Activated CD4-positive, alpha-beta T cell treated with anti-CD3 and anti-CD28 coated beads, Interleukin-2, Interleukin-4, amounts not matched to agents 100 ng/mL and 50 ng/mL, durations not matched to agents 16 hours and 8 hours (primary cell): ENCODE results near the gene DAB1.

Experiments used
- DNase-seq: peaks from one replicate; pipeline ENCODE4 v3.0.0-alpha.2; 2020; ENCODE audit warnings: low spot score

The DAB1 gene

DNA sequence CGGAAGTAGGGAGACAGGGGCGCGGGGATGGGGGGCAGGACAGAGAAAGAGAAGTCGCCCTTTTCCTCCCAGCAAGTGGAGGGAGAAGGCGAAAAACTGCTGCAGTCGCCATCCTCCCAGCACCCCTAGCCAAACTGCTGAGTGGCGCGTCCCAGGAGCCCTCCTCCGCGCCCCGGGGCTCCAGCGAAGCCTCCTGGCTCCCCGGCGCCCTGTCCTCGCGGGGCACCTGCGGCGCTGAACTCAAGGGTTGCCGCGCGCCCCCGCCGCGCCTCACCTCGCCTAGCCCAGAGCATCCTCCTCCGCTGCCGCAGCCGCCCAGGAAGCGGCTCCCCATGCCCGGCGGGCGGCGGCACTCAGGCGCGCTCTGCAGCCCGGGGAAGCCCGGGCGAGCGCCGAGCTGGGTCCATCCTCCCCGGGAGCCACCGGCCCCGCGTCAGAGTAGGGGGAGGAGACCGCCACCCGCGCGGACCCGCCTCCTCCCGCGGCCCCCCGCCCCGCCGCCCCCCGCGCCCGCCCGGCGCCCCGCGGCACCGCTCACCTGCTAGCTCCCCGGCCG is at the start of gene DAB1:
DAB1 (minus strand) TSS at position 405 of the 556 bp plus-strand sequence. CDS start 133,030 bp downstream, outside the sequence.
- peak; percentile 2 for DNase-seq

- no peak for DNase-seq
Observed at GRCh38 chr1:57473448-57473847, 49.6 kb upstream of the DAB1 start.

DNA sequence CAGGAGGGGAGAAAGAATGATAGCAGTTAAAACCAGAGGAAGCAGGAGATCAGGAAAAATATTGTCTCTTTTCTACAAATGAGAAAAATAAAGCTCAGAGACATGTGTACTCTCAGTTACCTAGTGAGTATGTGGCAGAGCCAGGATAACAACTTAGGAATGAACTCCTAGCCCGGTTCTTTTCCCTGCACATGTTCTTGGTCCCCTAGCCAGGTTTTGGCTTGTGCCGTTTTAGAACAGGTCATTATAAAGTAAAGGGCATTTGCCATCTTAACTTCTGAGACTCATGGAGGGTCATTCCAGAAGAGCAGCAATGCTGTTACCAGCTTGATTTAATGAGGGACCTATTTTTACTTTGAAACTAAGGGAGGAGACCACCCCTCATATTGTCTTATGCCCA is 48.1 kb upstream of the DAB1 start:
- no peak for DNase-seq

GRCh38 chr1:57470036-57470435 is 46.2 kb upstream of the DAB1 start:
- no peak for DNase-seq

DNA sequence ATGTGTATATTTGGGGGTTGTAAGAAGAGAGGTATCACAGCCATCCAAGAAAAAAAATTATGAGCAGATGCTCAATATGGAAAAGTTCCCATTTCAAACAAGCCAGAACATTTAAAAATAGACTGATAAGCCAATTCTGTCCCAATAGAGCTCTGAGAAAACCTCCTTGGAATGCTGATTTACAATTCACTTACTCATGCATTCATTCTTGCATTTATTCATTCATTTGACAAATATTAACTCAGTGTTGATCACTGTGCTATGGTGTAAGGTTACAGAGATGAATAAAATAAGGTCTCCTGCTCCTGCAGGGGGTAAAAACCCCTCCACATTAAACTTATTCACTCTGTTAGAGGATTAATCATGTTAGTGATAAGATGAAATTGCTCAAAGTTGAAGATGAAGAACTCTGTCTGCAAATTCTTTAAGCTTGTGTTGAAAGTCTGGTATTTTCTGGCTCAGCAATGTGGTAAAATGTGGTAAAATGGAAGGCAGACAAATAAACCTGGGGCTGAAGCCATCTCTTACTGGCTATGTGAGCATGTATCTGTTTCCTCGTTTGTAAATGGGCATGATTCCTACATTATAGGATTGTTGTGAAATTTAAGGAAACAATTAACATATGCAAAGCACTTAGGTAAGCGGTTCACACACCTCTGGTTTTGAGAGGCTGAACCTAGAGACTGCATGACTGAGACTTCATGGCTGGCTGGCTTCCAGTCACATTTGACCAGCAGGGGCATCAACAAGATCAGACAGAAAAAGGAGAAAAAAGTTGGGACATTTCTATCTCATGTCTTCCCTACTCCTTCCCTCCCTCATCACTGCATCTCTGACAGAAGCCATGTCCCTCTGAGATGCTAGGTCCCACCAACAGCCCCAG is 45.0 kb upstream of the DAB1 start:
- DNase-seq = no peak

GRCh38 chr1:57467830-57468229 is 44.0 kb upstream of the DAB1 start:
- no peak for DNase-seq

DNA sequence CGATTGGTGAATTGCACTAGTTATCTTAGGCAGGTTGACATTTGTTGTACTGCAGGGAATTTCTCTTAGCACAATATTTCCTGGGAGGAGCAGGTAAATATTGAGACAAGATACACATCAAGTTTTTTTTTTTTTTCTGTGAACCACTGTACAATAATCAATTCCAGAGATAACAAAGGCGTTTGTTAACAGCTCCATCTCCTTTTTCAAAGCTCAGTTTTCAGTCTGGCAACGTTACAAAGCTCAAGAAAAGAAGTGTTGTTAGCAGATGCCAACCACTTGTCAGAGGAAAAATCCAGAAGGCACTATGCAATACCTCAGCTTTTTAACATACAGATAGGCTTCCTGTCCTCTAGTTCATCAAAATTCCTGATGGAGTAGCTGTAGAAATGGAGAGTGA is 40.9 kb upstream of the DAB1 start:
- no peak for DNase-seq

- DNase-seq = no peak
Observed at GRCh38 chr1:57463343-57463742, 39.5 kb upstream of the DAB1 start.

DNA sequence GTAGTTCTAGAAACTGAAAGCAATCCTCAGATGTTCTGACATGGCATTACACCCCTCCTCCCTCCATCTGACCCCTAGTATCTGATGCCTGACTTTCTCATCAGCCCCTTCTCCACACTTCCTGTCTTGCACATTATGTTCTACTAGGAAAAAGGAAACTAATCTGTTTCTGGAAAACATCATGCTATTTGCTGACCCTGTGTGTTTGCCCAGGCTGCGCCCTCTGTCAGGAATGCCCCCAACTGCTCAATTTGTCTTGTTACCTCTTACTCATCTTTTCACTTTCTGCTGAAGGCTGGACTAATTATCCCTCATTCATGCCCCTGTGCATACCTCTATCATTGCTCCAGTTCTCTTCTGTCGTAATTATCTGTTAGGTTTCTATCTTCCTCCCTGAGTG is 37.5 kb upstream of the DAB1 start:
- DNase-seq = no peak

GRCh38 chr1:57451516-57451915 is 27.7 kb upstream of the DAB1 start:
- no peak for DNase-seq

- DNase-seq = no peak
Observed at GRCh38 chr1:57450981-57451380, 27.1 kb upstream of the DAB1 start.

- no peak for DNase-seq
Observed at GRCh38 chr1:57447551-57447950, 23.7 kb upstream of the DAB1 start.

GRCh38 chr1:57443004-57443403 is 19.1 kb upstream of the DAB1 start:
- no peak for DNase-seq

GRCh38 chr1:57440096-57440495 is 16.2 kb upstream of the DAB1 start:
- no peak for DNase-seq

- no peak for DNase-seq
Observed at GRCh38 chr1:57431400-57431799, 7.5 kb upstream of the DAB1 start.

DNA sequence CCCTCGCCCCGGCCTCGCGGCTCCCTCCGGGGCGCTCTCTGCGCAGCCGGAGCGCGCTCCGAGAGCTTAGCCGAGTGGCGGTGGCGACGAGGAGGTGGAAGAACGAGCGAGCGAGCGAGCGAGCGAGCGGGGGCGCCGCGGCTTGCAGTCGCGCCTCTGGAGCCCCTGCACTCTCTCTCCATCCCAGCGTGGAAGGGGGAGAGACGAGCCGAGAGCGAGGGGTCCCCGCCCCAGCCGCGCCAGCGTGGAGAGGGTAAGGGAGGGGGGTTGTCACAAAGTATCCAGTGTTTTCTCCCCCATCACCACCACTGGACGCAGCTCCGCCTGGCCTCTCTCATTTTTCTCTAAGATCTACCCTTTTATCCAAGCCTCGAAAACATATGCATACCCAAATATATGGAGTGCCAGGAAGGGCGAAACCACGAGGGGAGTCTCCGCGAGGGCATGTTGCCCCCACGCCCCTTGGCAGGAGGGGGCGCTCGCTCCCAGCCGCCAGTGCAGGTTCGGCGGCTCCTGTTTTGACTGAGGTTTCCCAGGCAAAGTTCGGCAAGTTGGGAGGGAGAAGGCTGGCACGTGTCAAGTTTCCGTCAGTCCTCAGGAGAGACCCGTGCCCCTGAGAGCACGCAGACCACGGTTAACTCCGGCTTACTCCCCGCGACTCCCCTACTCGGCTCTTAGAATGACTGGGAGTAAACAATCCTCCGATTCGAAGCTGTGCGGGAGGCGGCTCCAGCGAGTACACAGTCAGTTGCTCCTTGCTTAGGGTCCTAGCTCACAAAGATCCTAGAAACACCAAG is 569 bp upstream of the DAB1 start:
- peak; percentile 3 for DNase-seq

GRCh38 chr1:57423135-57423655 is 665 bp downstream of the DAB1 start:
- DNase-seq = no peak

- no peak for DNase-seq
Observed at GRCh38 chr1:57422271-57423134, 1.4 kb downstream of the DAB1 start.

GRCh38 chr1:57421806-57422205 is 2.1 kb downstream of the DAB1 start:
- DNase-seq = no peak

DNA sequence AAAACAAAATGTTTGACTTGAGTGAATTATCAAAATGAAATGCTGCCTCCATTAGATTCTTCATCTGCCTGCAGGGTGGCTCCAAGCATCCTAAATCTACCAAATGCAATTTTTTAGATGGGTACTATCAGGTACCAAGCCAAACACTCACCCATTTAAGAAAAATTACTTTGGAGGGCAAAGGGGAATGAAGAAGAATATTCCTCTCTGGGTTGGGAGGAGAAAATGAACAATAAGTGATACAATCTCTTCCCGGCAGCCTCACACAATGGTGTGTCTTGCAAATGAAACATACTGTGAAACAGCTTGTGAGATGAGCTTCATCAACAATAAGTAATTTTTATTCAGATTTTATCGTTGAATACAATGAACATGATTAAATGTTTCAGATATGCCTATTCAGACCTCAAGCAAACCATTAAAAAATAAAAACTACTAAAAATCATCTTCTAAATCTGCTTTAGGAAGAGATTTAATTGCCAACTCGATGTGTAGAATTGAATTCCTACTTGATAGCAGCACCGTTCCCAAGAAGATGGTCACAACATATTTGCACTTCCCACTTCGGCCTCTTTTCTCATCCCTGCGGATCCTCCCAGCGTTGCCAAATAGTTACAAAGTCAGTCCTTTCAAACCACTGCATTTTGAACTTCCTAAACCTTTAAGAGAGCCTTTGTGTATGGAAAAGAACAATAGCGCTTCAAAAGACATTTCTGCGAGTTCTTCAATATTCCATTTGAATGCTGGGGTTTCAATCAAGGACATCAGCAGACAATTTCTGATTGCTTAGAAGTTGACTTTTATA is 2.7 kb downstream of the DAB1 start:
- DNase-seq = no peak

DNA sequence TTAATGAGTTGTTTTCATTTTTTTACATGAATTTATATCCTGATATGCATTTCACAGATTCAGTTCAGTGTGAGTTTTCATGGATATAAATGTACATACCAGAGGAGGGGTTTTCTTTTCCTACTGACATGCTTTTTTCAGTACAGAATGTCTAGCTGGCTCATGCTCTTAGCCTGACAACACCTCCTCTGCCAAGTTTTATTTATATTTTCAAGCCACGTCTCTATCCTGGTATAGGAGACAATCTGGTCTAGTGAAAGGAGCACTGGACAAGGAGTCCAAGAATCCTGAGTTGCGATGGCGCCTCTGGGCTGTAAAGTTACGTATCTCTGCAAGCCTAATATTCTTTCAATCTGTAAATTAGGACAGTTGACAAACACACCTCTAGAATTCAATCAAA is 4.9 kb downstream of the DAB1 start:
- no peak for DNase-seq
